NCI-H82 (cell line): Measurements from ENCODE around the gene ASAP2.

Source experiments
- DNase-seq: peaks from one replicate; lab custom pipeline; 2025; lab: John Stamatoyannopoulos, UW

The ASAP2 gene

DNA sequence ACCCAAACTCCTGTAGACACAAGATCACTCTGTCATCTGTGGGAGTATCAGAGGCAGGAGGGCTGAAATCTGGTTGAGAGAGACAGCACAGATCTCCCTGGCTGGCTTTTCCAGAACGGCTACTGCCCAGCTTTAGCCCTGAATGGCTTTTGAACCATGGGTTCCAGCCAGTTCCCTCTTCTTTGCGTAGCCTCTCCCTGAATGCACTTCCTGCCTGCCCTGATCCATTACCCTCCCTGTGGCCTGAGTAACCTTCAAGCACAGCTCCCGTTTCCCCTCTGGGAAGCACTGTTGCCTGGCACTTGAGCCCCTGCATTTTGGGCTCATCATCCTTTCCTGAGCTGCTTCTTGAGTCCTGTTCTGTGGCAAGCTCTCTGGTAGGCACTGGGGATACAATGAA, 68.8 kb downstream of the ASAP2 start:
- DNase-seq = no peak

DNA sequence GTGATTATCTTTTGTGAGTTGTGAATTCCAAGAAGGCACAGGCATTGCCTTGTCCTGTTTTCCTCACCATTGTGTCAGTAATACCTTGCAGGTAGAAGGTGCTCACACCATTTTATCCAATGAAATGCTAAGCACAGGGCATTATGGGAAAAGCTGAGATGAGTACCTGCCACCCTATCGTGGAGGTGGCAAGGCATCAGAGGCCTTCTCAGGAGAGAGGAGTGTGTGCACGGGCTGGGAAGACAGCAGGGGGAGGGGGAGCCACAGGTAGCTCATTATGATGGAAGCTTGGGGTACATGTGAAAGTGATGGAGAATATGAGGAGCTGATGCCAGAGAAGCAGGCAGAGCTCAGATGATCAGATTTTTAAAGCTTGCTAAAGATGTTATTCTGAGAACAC, 69.5 kb downstream of the ASAP2 start:
- no peak for DNase-seq

DNA sequence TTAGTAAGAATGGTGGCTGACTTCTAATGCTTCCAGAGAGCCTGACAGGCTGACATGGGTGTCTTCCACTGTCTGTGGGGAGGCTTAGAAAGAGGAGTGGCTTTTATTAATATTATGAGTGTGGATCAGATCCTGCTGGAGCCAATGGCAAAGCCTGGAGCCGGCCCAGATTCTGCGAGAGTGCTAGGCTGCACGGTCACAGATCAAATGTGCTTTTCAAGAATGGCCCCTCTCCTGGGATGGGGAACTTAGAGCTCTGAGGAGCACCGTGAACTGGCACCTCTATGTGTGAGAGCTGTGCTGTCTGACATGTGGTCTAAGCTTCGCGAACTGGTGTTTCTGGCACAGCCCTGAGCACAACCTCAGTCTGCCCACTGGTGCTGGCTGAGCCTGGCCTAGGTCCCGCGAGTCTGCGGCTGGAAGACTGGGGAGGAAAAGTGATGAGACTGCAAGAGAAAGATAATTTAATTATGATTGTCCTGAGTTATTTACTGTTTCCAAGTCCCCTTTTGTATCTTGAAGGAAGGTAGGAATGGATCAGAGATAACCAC, 70.4 kb downstream of the ASAP2 start:
- no peak for DNase-seq

DNA sequence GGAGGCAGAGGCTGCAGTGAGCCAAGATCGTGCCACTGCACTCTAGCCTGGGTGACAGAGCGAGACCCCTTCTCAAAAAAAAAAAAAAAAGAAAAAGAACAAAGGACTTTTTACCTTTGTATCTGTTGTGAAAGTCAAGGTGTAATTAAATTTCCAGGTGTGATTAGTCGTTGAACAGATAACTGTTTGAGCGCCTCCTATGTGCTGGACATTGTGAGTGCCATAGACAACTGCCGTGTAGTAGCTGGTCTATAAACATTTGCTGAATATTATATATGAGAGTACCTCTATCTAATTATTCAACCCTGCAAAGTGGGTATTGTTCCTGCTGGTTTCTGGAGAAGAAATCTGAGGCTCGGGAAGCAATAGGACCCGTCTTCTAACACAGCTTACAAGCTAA, 71.8 kb downstream of the ASAP2 start:
- DNase-seq = no peak

DNA sequence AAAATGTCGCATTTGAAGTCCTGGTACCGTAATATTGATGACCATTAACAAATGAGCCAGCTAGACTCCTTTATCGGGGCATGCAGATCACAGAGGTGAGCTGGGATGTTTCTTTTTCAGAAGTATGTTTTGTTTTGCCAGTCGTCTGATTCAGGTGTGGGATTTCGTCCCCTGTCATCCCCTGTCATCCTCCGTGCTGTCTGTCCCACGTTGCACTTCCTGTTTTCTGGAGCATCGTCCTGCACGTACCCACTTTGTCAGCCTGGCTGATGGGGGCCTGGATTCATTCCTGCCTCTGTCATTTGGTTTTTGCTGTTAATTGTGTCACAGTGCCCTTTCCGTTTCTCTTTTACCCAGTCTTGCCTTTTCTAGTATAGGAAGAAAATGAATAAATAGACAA, 72.8 kb downstream of the ASAP2 start:
- no peak for DNase-seq

DNA sequence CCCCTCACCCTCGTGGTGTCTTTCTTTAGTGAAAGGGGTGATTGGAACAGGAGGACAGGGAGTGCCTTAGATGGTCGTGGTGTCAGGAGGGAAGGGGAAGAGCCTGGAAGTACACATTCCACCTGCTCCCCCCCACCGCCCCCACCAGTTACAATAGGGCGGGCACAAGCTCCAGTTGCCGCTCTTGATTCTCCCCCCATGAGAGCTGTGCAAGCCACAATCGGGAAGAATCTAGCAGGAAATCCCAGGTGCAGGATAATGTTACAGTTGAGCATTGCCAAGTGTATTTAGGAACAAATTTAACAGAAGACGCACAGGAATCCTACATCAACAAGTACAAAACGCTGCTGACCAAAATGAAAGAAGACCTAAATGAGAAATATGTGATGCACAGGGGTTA, 73.6 kb downstream of the ASAP2 start:
- DNase-seq = no peak

DNA sequence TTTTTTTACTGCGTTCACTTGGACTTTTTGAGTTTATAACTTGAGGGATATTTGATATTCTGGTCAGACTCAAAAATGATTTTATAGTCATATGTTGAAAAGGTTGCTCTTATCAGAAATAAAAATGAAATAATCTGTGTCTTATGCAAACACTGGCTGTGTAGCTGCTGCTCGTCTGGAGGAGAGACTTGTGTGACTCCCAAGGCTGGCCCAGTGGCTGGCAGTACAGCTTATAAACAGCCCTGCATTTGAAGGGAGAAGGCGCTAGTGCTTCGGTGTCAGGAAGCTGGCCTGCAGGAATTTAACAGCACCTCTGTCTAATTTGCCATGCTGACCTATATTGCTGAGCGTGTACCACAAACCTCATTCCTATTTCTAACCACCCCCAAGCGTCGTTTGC, 74.5 kb downstream of the ASAP2 start:
- no peak for DNase-seq

DNA sequence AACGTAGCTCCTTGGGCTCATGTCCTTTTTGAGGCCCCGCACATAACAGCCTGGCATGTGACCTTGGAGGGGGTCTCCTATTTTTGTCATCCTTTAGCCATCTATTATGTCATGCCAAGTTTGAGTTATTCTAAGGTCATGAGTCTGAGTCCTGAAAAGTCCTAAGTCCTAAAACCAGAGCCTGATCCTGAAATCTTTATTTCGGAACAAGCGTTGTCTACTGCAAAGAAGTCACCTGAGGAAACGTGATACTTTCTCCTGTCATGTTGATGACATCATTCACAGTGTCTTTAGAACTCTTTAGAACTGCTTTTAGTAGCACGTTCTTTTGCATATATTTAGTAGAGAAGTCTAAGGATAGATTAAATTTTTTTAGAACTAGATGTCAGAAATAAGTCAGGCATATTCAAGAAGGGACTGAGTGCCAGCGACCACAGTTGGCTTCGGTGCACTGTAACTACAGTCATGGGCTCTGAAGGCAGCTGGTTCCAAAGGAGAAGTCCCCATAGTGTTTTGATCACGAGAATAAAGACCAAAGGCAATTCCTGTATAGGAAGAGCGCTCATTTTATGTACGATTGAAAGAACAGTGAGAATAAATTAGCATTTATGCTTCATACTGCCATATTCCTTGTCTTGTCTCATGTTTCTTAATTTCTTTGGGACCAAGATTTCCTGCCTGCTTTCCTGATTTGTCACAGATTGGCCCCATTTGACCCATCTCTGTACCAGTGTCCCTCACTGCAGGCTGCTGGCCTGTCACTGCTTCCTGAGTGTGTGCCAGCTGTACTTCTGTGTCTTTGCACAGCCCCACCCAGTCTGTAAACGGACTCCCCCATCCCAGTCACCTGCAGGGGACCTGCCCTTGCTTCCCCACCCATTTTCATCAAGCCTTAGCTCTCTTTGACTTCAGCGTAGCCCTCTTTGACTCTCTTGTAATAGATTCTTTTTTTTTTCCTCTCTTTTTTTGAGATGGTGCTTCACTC, 75.8 kb downstream of the ASAP2 start:
- no peak for DNase-seq

DNA sequence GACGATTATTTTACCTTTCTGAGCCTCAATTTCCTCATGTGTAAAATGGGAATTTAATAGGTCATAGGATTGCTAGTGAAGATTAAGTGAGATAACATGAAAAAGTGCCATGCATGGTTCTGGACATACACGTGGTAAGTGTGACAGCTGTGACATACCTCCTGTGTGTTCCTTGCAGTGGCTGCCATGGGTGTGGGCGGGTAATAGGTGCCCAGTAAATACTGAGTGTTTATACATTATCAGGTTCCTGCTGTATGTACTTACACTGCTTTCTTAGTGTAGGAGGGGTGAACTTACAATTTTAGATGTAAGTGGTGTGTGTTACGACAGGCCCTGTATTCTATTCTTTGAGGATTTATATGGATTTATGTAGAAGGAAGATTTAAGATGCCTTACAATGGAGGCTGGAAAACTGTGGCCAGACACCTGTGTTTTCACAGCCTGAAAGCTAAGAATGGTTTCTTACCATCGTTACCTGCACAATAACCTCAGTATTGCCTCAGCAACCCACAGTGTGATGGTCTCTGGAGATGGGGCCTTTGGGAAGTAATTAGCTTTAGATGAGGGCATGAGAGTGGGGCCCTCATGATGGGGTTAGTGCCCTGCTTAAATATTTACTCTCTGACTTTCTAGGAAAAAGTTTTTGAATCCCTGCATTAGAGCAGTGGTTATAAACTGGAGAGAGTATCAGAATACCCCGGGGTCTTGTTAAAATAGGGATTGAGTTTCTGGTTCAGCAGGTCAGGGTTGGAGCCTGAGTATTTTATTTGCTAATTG, 78.1 kb downstream of the ASAP2 start:
- peak; percentile 32 for DNase-seq

DNA sequence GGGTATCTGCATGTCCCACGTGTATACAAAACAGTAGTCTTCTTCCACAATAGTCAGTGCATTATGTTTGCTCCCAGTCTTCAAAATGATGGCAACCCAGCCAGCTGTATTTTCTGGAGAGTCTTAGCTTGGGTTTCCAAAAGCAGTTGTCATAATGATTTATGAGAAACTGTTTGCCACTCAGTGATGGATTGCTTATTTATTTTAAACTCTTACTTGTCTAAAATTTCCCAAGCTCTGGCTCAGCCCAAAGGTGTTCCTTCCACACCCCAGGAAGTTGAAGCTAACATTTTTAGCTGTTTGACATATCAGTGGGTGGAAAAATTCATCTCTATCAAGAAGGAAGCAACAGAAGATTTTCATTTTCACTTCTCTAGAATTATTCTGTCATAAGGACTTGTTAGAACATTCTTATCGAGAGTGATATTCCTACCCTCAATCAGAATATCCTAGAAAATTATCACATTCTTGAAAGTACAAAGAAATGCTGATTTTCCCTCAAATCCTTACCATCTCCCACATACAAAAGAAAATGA, 78.8 kb downstream of the ASAP2 start:
- no peak for DNase-seq

DNA sequence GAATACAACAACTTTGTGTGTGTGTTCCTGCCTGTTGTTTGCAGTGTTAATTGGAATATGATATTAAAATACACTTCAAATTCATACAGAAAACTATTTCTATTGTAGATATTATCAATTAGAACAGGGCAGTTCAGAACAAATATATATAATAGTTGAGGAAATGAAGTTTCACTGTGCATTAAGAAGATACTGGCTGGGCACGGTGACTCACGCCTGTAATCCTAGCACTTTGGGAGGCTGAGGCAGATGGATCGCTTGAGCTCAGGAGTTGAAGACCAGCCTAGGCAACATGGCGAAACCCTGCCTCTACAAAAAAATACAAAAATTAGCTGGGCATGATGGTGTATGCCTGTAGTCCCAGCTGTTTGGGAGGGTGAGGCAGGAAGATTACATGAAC, 79.3 kb downstream of the ASAP2 start:
- no peak for DNase-seq

DNA sequence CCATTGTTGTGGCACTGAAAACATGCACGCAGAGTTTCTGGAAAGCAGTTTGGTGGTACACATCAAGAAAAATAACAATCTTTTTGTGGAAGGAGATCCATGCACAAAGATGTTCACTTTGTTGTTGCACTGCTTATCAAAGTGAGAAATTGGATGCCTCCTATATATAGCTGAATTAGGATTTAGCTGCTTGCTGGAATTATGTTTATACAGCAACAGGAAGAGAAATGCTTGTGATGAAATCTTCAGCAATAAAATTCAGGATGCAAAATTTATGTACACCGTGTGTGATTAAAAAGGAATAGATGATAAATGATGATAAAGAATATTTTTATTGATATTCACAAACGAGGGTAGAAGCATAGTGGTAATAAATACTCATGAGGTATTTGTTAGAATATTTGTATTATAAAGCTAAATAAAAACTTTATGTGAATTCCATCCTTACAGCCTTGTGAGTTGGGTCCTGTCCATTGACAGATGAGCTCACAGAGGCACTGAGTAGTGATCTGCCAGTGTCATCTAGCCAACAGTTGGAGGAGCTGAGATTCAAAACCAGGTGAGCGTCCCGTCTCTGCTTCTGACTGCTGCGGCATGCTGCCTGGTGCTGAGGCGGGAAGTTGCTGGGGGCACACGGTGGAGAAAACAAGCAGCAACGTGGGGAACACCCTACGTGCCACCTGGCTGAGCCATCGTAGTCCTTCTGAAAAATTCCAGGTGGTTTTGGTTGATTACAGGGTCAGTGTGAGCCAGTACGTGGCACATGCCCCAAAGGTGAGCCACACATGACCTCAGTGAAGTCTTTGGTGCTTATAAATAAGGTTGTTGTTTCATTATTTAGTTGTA, 80.2 kb downstream of the ASAP2 start:
- no peak for DNase-seq

DNA sequence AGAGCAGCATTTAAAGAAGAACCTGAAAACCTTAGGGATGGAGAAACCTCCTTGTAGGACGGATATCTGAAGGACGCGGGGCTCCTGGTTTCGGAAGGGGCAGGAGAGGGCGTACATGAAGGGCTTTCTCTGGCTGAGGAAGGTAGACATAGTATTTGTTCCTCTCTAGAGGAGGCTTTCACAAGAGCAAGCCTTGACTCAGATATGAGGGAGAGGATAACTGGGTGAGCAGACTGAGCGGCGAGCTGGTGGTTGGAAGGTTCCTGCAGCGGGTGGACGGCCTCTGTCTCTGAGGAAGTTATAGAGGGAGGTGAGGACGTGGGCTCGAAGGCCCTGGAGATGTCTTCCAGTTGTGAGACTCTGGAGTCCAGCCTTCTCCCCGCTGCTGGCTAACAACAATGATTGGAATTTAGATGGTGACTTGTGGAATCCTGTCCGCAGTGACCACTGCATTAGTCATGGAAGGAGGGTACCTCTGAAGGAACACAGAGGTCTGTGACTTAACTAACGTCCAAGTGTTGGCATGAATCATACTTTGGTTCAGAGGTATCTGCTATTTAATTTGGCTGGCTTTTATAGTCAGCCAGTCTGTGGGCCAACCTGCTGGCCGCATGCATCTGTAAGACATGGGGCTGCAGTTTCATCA, 80.9 kb downstream of the ASAP2 start:
- no peak for DNase-seq

DNA sequence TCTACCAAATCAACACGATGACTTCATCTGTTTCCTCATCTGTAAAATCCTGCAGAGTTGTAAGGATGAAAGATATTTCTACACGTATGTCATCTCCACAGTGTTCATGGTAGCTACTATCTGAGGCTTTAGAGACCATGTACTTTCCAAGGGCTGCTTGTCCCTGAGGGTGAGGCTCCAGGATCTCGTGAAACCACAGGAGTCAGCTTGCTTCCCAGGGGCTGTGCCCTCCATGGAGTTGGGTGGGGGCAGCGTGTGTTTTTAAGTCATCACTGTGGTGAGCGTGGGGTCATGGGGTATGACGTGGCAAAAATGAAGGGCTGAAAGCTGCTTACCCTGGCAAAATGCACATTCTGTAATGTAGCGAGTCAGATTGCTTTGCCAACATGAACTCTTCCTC, 81.6 kb downstream of the ASAP2 start:
- no peak for DNase-seq

DNA sequence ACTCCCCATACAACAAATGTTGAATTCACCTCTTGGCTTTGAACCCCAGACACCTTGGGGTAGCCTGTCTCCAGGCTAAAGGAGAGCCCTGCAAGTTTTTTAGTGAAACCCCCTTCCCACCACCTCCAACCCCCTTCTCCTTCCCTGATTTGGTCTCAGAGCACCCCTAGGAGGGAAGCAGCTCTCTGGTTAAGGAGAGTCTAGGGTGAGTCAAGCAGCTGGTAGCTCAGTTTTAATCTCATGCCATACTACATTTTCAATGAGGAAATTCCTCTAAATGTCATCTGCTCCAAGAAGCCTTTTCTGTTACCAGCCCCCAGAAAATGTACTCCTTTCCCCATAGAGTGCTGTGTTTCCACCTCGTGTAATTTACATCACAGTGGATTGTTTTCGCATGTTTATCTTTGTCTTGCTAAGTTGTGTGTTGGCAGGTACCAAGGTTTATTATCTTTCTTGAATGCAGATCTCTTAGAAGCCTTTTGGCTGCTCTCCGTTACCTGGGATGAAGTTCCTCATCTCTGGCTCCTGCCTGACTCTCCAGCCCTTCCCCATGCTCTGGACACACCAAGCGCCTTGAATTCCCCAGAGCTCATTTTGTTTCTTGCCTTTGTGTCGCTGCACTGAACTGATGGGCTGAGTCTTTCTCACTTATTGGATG, 82.2 kb downstream of the ASAP2 start:
- DNase-seq = no peak

DNA sequence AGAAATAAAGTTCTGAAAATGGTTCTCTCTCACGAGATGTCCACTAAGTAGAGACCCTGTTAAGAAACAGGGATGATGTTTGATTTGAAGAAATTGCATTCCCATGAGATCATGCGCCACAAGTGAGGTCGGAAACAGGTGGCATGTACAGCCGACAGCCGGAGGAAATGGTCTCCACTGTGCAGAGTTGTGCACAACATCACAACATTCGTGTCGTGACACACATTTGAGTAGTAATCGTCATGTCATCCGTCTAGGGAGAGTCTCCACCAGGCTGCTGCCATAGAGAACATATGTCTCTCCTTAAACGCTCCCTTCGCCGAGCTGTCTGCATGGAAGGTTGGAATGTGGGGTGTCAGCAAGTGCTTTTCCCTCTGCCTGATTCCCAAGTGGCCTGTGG, 84.7 kb downstream of the ASAP2 start:
- no peak for DNase-seq

DNA sequence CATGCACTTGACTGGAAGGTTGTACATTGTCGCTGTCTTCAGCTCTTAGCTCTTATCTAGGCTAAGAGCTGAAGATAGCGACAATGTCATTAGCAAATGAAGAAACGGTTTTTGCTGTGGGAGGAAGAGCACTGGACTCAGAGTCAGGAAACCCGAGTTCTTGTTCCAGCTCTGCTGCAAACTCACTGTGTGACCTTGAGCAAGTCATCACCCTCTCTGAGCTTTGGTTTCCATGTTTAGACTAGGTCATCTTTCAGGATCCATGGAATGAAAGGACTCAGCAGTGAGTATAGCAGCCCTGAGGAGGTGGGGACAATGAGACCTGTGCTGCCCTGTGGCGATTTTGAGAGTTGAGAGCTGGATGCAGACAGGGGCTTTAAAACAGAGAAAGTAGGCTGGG, 85.3 kb downstream of the ASAP2 start:
- no peak for DNase-seq

DNA sequence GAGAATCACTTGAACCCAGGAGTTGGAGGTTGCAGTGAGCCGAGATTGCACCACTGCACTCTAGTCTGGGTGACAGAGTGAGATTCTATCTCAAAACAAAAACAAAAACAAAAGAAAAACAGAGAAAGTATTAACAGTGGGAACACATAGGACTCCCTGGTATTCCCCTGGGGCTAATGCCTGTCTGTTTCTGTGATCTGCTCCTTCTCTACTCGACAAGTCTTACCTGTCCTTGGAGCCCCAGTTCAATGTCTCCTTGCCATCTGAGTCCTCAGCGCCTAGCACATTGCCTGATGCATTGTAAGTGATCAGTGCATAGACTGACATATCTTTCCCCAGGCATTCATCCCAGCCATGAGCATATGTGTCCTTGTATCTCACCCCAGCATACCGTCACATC, 85.8 kb downstream of the ASAP2 start:
- no peak for DNase-seq

DNA sequence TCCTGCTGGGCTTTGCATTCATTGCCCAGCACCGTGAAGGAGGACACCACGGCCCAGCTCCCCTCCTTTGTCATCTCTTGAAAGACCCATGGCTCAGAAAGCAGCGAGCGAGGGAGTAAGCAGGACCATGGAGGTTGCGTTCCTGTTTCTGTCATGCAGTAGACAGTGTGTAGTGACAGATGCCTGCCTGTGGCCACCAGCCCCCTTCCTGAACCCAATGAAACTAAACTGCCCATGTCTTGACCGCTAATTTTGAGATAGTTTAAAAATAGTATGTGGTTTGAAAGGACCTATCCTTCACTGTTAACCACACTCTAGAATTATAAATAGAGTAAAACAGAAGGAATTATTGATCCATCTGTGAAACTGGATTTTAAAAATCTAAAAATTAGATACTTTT, 88.2 kb downstream of the ASAP2 start:
- no peak for DNase-seq

DNA sequence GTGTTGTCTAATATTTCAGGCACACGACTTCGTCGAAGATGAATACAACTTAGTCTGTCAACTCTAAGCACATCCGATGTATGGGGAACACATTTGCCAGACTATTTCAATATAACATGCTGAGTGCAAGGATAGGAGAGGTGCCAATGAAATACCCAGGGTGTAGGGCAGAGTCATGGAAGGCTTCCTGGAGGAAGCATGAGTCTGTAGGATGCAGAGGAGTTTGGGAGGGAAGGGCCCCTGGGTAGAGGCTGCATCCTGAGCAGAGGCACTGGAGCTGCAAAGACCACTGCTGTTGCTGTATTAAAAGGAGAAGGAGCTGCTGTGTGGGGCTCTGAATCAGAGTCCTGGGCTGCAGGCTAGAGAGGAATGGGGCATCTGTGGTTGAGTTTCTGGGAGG, 89.9 kb downstream of the ASAP2 start:
- DNase-seq = no peak

DNA sequence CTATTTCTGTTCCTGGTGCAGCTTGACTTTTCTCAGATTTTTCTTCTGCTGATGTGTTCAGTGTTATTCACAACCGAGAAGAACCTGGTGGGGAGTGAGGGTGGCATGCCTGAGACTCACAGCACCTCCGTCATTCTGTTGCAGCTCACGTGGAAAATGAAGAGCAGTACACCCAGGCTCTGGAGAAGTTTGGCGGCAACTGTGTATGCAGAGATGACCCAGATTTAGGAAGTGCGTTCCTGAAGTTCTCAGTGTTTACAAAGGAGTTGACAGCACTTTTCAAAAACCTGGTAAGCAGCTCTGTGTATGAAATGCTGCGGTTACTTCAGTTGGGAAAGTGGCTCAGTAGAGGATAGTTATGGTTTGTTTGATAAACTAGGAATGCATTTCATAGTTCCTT, 90.5 kb downstream of the ASAP2 start:
- DNase-seq = no peak
